Stimulated activated CD8-positive, alpha-beta memory T cell treated with anti-CD3 and anti-CD28 coated beads, Interleukin-4, amount 100 ng/mL, for 4 hours (primary cell): Measurements from ENCODE around the gene SRRM2.

Experiments used
- DNase-seq, 2 donors: peaks; one replicate each; pipeline ENCODE4 v3.0.0-alpha.2; 2020; ENCODE audit warnings: low read depth in 2 of 2, low spot score in 1 of 2

SRRM2 gene

DNA sequence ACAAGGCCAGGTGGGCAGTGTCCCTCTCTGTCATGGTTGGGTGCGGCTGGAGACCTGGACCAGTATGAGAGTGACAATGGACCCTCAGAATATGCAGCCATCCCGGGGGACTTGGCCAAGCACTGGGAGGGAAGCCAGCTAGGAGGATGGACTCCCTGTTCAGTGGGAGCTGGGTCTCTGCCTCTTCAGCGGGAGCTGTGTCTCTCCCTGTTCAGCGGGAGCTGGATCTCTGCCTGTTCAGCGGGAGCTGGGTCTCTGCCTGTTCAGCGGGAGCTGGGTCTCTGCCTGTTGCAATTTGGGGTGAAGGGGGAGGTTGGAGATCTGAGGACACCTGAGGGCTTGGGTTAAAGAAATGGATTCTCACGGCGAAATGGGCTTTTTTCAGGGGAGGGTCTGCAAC, 38.7 kb downstream of the SRRM2 start:
- no peak for DNase-seq

GRCh38 chr16:2792940-2793339, 40.5 kb downstream of the SRRM2 start:
- DNase-seq: no peak

DNA sequence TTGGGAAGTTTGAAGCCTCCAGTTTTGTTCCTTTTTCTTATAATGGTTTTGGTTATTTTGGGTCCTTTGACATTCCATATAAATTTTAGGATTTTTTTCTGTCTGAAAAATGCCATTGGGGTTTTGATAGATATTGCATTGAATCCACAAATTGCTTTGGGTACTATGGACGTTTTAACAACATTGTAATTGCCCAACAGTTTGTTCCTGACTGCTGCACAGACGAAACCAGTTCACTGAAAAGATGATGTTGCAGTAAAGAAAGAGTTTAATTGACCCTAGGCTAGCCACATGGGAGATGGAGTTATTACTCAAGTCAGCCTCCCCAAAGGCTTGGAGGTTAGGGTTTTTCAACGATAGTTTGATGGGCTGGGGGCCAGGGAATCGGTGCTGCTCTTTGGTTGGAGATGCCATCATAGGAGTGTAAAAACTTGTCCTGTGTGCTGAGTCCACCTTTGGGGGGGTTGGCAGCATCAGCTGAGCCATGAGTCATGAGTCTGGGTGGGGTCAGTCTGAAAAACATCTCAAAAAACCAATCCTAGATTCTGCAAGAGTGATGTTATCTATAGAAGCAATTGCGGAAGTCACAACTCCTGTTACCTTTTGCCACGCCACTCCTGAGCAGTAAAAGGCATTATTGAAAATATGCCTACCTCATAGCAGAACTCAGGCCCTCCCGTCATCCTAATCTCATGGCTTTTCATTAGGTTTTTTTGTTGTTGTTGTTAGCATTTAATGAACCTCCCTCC, 43.1 kb downstream of the SRRM2 start:
- no peak for DNase-seq

DNA sequence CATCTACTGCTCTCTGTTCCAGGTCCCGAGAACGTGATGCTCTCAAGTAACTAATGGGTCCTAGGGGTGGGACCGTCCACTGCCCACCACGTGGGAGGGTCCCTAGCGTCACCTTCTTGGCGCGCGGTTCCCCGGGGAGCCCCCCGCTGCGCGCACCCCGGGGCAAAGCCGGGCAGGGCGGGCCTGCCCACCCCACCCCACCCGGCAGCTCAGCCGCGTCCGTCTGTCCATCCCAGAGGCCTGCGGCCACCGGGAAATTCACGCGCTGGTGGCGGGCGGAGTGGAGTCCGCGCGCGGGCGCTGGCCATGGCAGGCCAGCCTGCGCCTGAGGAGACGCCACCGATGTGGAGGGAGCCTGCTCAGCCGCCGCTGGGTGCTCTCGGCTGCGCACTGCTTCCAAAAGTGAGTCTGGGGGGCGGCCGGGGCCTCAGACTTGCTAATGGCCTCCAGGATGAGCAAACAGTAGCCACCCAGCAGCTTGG, 46.3 kb downstream of the SRRM2 start:
- DNase-seq: no peak

- no peak for DNase-seq
These were observed 46.9 kb downstream of the SRRM2 start for GRCh38 chr16:2799205-2799858.

GRCh38 chr16:2799859-2800226, 47.4 kb downstream of the SRRM2 start:
- no peak for DNase-seq

DNA sequence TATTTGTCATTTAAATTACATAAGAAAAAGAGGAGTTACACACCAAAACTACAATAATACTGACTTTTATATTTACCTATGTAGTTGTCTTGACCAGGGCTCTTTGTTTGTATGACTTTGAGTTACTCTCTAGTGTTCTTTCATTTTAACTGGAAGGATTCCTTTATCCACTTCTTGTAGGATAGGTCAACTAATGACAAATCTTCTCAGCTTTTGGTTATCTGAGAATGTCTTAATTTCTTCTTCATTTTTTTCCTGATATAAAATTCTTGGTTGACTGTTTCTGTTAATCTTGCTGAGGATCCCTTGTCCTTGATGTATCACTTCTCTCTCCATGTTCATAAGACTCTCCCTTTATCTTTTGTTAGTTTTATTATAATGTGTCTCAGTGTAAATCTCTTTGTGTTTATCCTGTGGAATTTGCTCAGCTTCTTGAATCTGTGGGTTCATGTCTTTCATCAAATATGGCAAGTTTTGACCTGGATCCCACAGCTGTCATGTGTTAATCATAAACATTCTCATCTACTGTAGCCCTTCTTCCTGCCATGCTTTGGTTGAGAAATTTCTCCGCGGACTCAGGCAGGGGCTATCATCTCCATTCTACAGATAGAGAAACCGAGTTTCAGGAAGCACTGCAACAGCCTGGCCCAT, 51.2 kb downstream of the SRRM2 start:
- no peak for DNase-seq

DNA sequence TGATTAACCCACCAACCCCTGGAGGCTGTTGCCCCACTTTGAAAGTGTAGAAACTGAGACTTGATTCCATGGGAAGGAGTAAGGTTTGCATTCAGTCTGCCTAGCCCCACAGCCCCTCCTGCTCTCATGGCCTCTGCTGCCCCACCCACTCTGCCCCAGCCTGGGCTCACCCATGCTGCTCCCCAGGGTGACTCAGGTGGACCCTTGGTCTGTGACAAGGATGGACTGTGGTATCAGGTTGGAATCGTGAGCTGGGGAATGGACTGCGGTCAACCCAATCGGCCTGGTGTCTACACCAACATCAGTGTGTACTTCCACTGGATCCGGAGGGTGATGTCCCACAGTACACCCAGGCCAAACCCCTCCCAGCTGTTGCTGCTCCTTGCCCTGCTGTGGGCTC, 52.3 kb downstream of the SRRM2 start:
- DNase-seq: no peak

DNA sequence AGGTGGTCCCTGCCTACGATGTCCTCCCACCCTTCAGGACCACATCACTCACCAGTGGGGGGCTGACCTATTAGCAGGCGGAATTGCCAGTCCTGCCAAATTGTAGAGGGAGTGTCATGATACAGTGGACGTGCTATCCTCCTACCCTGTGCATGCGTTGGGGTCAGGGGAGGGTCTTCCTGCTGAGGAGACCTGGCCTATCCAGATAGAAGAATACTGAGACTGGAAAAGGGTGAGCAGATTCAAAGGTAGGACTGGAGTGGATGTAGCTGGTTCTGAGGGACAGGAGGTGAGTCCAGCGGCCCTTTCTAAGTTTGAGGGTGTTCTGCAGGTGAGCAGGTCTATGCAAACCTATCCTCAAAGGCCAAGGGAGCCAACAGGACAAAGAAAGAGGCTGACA, 53.8 kb downstream of the SRRM2 start:
- no peak for DNase-seq

DNA sequence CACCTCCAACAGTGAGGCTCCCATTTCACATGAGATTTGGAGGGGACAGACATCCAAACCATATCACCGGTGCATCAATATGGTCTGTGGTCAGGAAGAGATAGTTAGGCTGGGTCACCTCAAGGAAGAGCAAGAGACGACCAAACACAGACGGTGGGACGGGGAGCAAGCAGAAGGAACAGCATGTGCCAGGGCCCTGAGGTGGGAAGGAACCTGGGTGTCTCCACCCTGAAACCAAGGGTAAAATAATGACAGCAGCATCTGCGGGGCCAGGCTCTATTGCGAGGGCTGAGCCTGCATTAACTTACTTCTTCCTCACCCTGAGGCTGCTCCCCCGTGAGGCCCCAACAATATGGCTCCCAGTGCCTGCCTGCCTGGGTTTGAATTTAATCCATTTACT, 55.7 kb downstream of the SRRM2 start:
- no peak for DNase-seq

DNA sequence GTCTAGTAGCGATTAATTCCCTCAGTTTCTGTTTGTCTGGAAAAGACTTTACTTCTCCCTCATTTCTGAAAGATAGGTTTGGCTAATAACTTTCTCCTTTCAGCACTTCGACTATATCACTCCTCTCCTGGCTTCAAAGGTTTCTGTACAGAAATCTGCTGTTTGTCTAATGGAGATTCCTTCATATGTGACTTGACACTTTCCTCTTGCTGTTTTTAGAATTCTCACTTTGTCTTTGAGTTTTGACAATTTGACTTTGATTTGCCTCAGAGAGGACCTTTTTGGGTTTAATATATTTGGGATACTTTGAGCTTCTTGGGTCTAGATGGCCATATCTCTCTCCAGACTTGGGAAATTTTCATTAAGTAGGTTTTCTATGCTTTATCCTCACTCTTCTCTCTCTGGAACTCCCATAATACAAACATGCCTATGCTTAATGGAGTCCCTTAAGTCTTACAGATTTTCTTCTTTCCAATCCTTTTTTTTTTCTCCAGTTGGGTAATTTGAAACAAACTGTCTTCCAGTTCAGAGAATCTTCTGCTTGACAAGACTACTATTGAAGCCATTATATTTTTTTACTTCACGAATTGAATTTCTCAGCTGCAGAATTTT, 56.8 kb downstream of the SRRM2 start:
- no peak for DNase-seq

DNA sequence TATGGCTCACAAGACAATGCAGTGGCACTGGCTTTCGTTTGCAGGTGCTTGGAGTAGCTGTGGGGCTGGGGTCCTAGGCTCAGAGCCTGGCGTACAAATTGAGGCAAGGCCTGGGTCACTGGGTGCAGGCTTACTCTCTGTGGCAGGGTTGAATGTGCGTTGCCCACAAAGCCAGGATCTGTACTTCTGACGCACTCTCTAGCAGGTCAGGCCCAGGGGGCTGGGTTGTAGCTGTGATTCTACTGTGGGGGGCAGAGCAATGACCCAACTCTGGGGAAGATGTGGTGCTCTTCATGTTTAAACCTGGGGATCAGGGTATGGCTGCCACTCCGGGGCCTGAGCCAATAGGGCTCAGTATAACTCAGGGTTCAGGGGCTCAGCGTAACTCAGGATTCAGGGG, 58.2 kb downstream of the SRRM2 start:
- DNase-seq: no peak

DNA sequence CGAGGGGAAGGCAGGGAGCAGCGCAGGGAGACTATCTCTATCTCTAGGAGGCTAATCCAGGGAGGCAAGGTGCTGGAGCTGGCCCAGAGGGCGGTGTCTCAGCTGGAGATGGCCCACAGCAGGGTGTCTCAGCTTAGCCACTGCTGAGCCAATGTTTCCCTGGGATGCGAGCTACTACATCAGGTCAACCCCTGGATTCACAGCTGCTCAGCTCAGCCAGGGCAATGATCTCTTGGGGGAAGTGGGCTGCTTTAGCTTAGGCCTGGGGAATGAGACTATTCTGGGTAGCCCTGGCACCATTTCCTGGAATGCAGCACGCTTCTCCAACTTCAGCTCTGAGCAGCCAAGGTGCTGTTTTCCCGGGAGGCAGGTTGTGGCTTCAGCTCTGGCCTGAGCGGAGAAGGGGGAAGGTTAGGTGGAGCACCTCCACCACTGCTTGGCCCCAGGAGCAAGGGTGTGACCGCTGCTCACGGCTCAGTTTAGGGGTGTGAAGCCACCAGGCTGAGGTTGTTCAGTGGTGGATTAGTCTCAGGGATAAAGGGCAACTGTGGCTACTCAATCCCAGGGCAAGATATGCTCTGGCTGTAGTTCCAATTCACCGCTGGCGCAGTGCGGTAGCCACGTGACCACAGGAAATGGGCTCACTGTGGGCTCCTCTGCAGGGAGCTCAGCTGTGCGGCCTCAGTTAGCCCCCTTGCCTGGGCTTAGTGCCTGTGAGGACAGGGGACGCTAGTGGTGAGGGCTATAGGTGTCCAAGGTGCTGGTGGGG, 59.4 kb downstream of the SRRM2 start:
- DNase-seq: no peak

DNA sequence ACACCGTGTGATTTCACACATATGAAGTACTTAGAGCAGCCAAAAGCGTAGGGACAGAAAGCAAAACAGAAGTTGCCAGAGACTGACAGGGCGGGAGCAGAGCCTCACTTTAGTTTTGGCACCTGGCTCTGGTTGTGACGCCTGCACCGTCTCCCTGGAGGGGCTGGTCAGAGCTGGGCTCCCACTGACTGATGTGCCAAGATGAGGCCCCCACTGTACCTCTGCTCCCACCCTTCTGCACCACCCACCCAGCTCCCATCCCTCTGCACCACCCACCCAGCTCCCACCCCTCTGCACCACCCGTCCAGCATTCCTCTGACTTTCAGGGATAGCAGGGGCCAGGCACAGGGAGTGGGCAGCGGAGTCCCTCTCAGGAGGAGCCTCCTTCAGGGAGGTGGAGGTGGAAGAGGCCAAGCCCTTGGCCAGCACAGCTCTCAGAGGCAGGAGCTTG, 61.4 kb downstream of the SRRM2 start:
- no peak for DNase-seq

GRCh38 chr16:2814551-2815298, 62.3 kb downstream of the SRRM2 start:
- DNase-seq: no peak

GRCh38 chr16:2815299-2815771, 62.9 kb downstream of the SRRM2 start:
- no peak for DNase-seq

DNA sequence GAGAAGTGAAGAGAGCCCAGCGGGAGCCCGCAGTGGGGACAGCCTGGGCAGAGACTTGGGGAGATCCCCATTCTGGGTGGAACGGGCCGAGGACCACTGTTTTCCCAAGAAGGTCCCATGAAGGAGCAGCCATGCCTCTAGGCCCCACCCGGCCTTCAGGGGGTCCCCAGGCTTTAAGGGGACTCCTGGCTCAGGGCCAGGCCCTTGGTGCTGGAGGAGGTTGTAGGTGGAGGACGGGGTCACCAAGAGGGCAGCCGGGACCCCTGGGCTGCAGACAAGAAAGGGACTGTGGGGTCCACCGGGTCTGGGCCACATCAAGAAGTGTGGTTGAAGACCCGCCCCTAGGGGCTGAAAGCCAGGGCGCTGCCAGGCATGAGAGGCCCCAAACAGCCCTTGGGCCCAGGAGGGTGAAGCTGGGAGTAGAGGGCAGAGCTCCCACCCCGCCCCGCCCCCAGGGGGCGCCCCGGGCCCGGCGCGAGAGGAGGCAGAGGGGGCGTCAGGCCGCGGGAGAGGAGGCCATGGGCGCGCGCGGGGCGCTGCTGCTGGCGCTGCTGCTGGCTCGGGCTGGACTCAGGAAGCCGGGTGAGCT, 64.4 kb downstream of the SRRM2 start, which contains the start of gene PRSS21:
Gene PRSS21 (plus strand): TSS at position 487 of the 589 bp plus-strand sequence. CDS start 32 bp downstream, at position 519.
- no peak for DNase-seq

GRCh38 chr16:2817340-2818271, 65.2 kb downstream of the SRRM2 start:
- no peak for DNase-seq
